Subcutaneous adipose tissue (tissue), 4 donors: ENCODE data around the gene KCND2. TPM values are rescaled to one million over a fixed set of nuclear protein-coding genes. Genes with fewer than 3 reads are reported as not detected.

ENCODE experiments used
- CTCF ChIP-seq: fragments of 450-650 bp; IDR thresholded peaks from one replicate; pipeline ENCODE4 v1.5.1; 2016; ENCODE audit warnings: low read depth, mild to moderate bottlenecking, control low read depth, antibody characterized with exemption, moderate library complexity
- total RNA-seq, 4 donors: library from RNA; depleted of rRNA; stranded (reverse); fragments of >200 nt; gene quantifications; one replicate each; pipeline ENCODE4 v1.1.0, GENCODE V29; 2016

Gene KCND2
- total RNA-seq, 4 donors from 2014 or later = 1.5 to 8.0 (median 1.8) TPM

GRCh38 chr7:120307991-120308545 lies 35.1 kb downstream of the KCND2 start:
- TF ChIP-seq CTCF = no peak

- no peak for TF ChIP-seq CTCF
Measured at GRCh38 chr7:120311028-120311788, 38.2 kb downstream of the KCND2 start.

GRCh38 chr7:120320218-120320961 lies 47.4 kb downstream of the KCND2 start:
- no peak for TF ChIP-seq CTCF

- no peak for TF ChIP-seq CTCF
Measured at GRCh38 chr7:120327054-120327453, 54.1 kb downstream of the KCND2 start.

- no peak for TF ChIP-seq CTCF
Measured at GRCh38 chr7:120332433-120332832, 59.5 kb downstream of the KCND2 start.

- no peak for TF ChIP-seq CTCF
Measured at GRCh38 chr7:120334475-120334874, 61.5 kb downstream of the KCND2 start.

GRCh38 chr7:120337308-120337907 lies 64.4 kb downstream of the KCND2 start:
- TF ChIP-seq CTCF = no peak
